CD14-positive monocyte (primary cell): Measurements from ENCODE around the gene BDNF. TPM values are rescaled to one million over a fixed set of nuclear protein-coding genes. Genes with fewer than 3 reads are reported as not detected.

Source experiments
- DNase-seq, 3 donors: peaks; one replicate each; pipeline ENCODE4 v3.0.0-alpha.2; 2011 to 2022
- H2AFZ ChIP-seq: 2 replicates; pipeline ENCODE4 v1.6.0; 2012; ENCODE audit warnings: mild to moderate bottlenecking, low read depth, low read length, inconsistent platforms; ENCODE audit not compliant: insufficient read depth, poor library complexity, severe bottlenecking
- H3K27ac ChIP-seq, 2 donors: 1 replicate in 1 of 2; 2 replicates in 1 of 2; pipeline ENCODE4 v1.5.1; 2012 to 2013; ENCODE audit warnings: low read length in 2 of 2, control low read depth in 1 of 2, inconsistent platforms in 1 of 2, low read depth in 1 of 2, mild to moderate bottlenecking in 1 of 2
- H3K27me3 ChIP-seq, 2 donors: one replicate each; pipeline versions ENCODE4 v1.6.0 to v1.6.1; 2011 to 2013; ENCODE audit warnings: low read length in 2 of 2; ENCODE audit not compliant: control insufficient read depth in 2 of 2, insufficient read depth in 2 of 2
- H3K36me3 ChIP-seq, 2 donors: replicated peaks in 1 of 2; 1 replicate in 1 of 2; 2 replicates in 1 of 2; pipeline versions ENCODE4 v1.5.1 to v1.6.1; 2012 to 2013; ENCODE audit warnings: low read length in 2 of 2, control low read depth in 1 of 2, inconsistent platforms in 1 of 2, mild to moderate bottlenecking in 1 of 2; ENCODE audit not compliant: insufficient read depth in 2 of 2, control insufficient read depth in 1 of 2
- H3K4me1 ChIP-seq, 2 donors: 1 replicate in 1 of 2; 2 replicates in 1 of 2; pipeline versions ENCODE4 v1.5.1 to v1.6.1; 2012 to 2013; ENCODE audit warnings: low read length in 2 of 2, control low read depth in 1 of 2, inconsistent platforms in 1 of 2, mild to moderate bottlenecking in 1 of 2, moderate library complexity in 1 of 2; ENCODE audit not compliant: insufficient read depth in 2 of 2, control insufficient read depth in 1 of 2
- H3K4me2 ChIP-seq: replicated peaks from 2 replicates; pipeline ENCODE3; 2012; ENCODE audit warnings: low read length, moderate library complexity, mild to moderate bottlenecking; ENCODE audit not compliant: poor library complexity, severe bottlenecking; ENCODE audit errors: extremely low read depth
- H3K4me3 ChIP-seq, 3 experiments: fragments of 200-600 bp in 1 of 3; sonication (generic) in 1 of 3; replicated peaks in 1 of 3; 1 replicate in 2 of 3; 2 replicates in 1 of 3; pipeline ENCODE4 v1.5.1; 2011 to 2013; ENCODE audit warnings: low read length in 3 of 3, mild to moderate bottlenecking in 3 of 3, control low read depth in 2 of 3, low read depth in 2 of 3, inconsistent platforms in 1 of 3, moderate library complexity in 1 of 3
- H3K79me2 ChIP-seq: 2 replicates; pipeline ENCODE4 v1.6.0; 2012; ENCODE audit warnings: mild to moderate bottlenecking, control low read depth, inconsistent platforms, low read length, moderate library complexity; ENCODE audit not compliant: insufficient read depth
- H3K9ac ChIP-seq: 2 replicates; pipeline ENCODE4 v1.6.0; 2017; ENCODE audit warnings: low read length, mild to moderate bottlenecking; ENCODE audit not compliant: insufficient read depth, poor library complexity, severe bottlenecking
- H3K9me3 ChIP-seq, 2 donors: replicated peaks in 1 of 2; 1 replicate in 1 of 2; 2 replicates in 1 of 2; pipeline versions ENCODE4 v1.5.1 to v1.6.1; 2012 to 2013; ENCODE audit warnings: low read length in 2 of 2, control low read depth in 1 of 2; ENCODE audit not compliant: control insufficient read depth in 1 of 2, insufficient read depth in 1 of 2
- H4K20me1 ChIP-seq: 2 replicates; pipeline ENCODE4 v1.6.0; 2012; ENCODE audit warnings: mild to moderate bottlenecking, low read length, control low read depth, moderate library complexity; ENCODE audit not compliant: insufficient read depth
- H3K27ac Mint-ChIP-seq, 7 donors: one replicate each; pipeline ENCODE4 v1.8.0; 2020; ENCODE audit warnings: mild to moderate bottlenecking in 7 of 7, mixed read lengths in 7 of 7, moderate library complexity in 6 of 7, inconsistent platforms in 2 of 7
- H3K27me3 Mint-ChIP-seq, 3 donors: one replicate each; pipeline ENCODE4 v1.8.0; 2021 to 2022; ENCODE audit warnings: low read depth in 3 of 3, mild to moderate bottlenecking in 3 of 3, mixed read lengths in 3 of 3, moderate library complexity in 3 of 3, inconsistent platforms in 1 of 3
- H3K36me3 Mint-ChIP-seq, 2 donors: one replicate each; pipeline ENCODE4 v1.8.0; 2020; ENCODE audit warnings: mixed read lengths in 2 of 2, inconsistent platforms in 1 of 2, mild to moderate bottlenecking in 1 of 2
- H3K4me1 Mint-ChIP-seq: one replicate; pipeline ENCODE4 v1.8.0; 2020; ENCODE audit warnings: mild to moderate bottlenecking, mixed read lengths
- H3K4me3 Mint-ChIP-seq, 2 donors: one replicate each; pipeline ENCODE4 v1.8.0; 2020; ENCODE audit warnings: mild to moderate bottlenecking in 2 of 2, mixed read lengths in 2 of 2, moderate library complexity in 1 of 2
- H3K9me3 Mint-ChIP-seq, 7 donors: one replicate each; pipeline ENCODE4 v1.8.0; 2020 to 2022; ENCODE audit warnings: mixed read lengths in 7 of 7, mild to moderate bottlenecking in 6 of 7, moderate library complexity in 6 of 7, inconsistent platforms in 2 of 7
- CTCF ChIP-seq: fragments of 200-600 bp; IDR thresholded peaks from one replicate; pipeline ENCODE4 v1.8.0; 2022; ENCODE audit warnings: antibody characterized with exemption, mild to moderate bottlenecking
- WGBS: methylation state at CpG from one replicate; pipeline ENCODE4 v1.1.5; 2013; ENCODE audit warnings: missing lambda C conversion rate; ENCODE audit not compliant: insufficient coverage; 5-methylcytosine and 5-hydroxymethylcytosine counted together
- intact Hi-C, 2 donors: fragments of 100-400 bp; cut with micrococcal nuclease; formaldehyde crosslinking; loops; one replicate each; pipeline versions ENCODE4 v1.15.0 to v1.15.1; 2023
- polyA plus RNA-seq, 3 donors: library from polyadenylated mRNA; depleted of rRNA in 1 of 3; unstranded in 2 of 3; stranded (reverse) in 1 of 3; fragments of 300-500 nt in 2 of 3; fragments of >200 nt in 1 of 3; fragmentation: Illumina TruSeq in 2 of 3; gene quantifications; 1 replicate in 2 of 3; 2 replicates in 1 of 3; pipeline ENCODE4 v1.2.3, GENCODE V29; 2012 to 2021

Gene BDNF
- polyA plus RNA-seq, 3 donors = not detected

- H3K36me3 ChIP-seq = no peaks in the 10 kb centered on the region
- H3K9me3 ChIP-seq = peaks cover 0 to 7% of the 10 kb centered on the region in 2 donors
- no peak for DNase-seq
- intact Hi-C loops = no loop called here
- H3K4me2 ChIP-seq = no peak overlapping the region
- H3K79me2 ChIP-seq = no peaks in the 10 kb centered on the region
- H3K9ac ChIP-seq = no peak overlapping the region
- no peaks in the 10 kb centered on the region for H3K4me1 ChIP-seq
- H3K9me3 Mint-ChIP-seq = peaks cover 5 to 24% (median 12%) of the 10 kb centered on the region in 7 donors
- WGBS = 100% methylated on average over 2 of the region's 4 CpGs
- H3K4me1 Mint-ChIP-seq = no peaks in the 10 kb centered on the region
- no peak overlapping the region for H3K4me3 Mint-ChIP-seq
- no peak overlapping the region for H3K4me3 ChIP-seq
- no peaks in the 10 kb centered on the region for H3K27me3 Mint-ChIP-seq
- no peak overlapping the region for H3K27ac Mint-ChIP-seq
- H3K27ac ChIP-seq = no peak overlapping the region
- H4K20me1 ChIP-seq = no peaks in the 10 kb centered on the region
- no peaks in the 10 kb centered on the region for H3K36me3 Mint-ChIP-seq
- no peaks in the 10 kb centered on the region for H3K27me3 ChIP-seq
- H2AFZ ChIP-seq = no peak overlapping the region
- no peak for TF ChIP-seq CTCF
Observed at GRCh38 chr11:27626938-27627586, 73.2 kb downstream of the BDNF start.

GRCh38 chr11:27626269-27626937 is 73.9 kb downstream of the BDNF start:
- no peaks in the 10 kb centered on the region for H3K27me3 Mint-ChIP-seq
- H2AFZ ChIP-seq = no peak overlapping the region
- H3K9ac ChIP-seq = no peak overlapping the region
- no peak overlapping the region for H3K4me3 ChIP-seq
- no peaks in the 10 kb centered on the region for H4K20me1 ChIP-seq
- no peaks in the 10 kb centered on the region for H3K79me2 ChIP-seq
- no peaks in the 10 kb centered on the region for H3K27me3 ChIP-seq
- DNase-seq = no peak
- no peaks in the 10 kb centered on the region for H3K36me3 Mint-ChIP-seq
- TF ChIP-seq CTCF = no peak
- no peaks in the 10 kb centered on the region for H3K36me3 ChIP-seq
- peaks cover 5 to 22% (median 10%) of the 10 kb centered on the region in 7 donors for H3K9me3 Mint-ChIP-seq
- no peak overlapping the region for H3K27ac Mint-ChIP-seq
- no peak overlapping the region for H3K27ac ChIP-seq
- no peaks in the 10 kb centered on the region for H3K4me1 ChIP-seq
- no peaks in the 10 kb centered on the region for H3K4me1 Mint-ChIP-seq
- H3K9me3 ChIP-seq = peaks cover 0 to 7% of the 10 kb centered on the region in 2 donors
- intact Hi-C loops = no loop called here
- no peak overlapping the region for H3K4me3 Mint-ChIP-seq
- H3K4me2 ChIP-seq = no peak overlapping the region
- no CpG with 5 or more reads among the region's 4 CpGs for WGBS
